Stimulated activated effector memory CD8-positive, alpha-beta T cell treated with anti-CD3 and anti-CD28 coated beads, Interleukin-12 subunit alpha, Interleukin-12 subunit beta, amount 100 ng/mL, for 72 hours (primary cell): ENCODE results near the gene KCNMA1.
A peak's percentile ranks its signal among the peaks of the same experiment; 100 is the strongest.
"Not testable (repeated sequence)": the region's sequence is repeated elsewhere in the genome, so short reads cannot be mapped to it uniquely, and the experiment has no call there.

ENCODE experiments used
- ATAC-seq: fragments of 150-1000 bp; cut with Tn5 transposase; 2 replicates; pipeline ENCODE4 v1.10.0; 2021
- DNase-seq, 2 donors: peaks; one replicate each; pipeline ENCODE4 v3.0.0; 2021 to 2022; ENCODE audit warnings: low spot score in 2 of 2
- H3K27ac Mint-ChIP-seq: one replicate; pipeline ENCODE4 v1.8.0; 2022; ENCODE audit warnings: mild to moderate bottlenecking, mixed read lengths
- H3K36me3 Mint-ChIP-seq: one replicate; pipeline ENCODE4 v1.8.0; 2022; ENCODE audit warnings: mild to moderate bottlenecking, mixed read lengths
- H3K4me1 Mint-ChIP-seq: one replicate; pipeline ENCODE4 v1.8.0; 2022; ENCODE audit warnings: mixed read lengths
- H3K4me3 Mint-ChIP-seq: one replicate; pipeline ENCODE4 v1.8.0; 2022; ENCODE audit warnings: mild to moderate bottlenecking, mixed read lengths
- H3K9me3 Mint-ChIP-seq: one replicate; pipeline ENCODE4 v1.8.0; 2022; ENCODE audit warnings: mixed read lengths

The KCNMA1 gene

GRCh38 chr10:77670817-77671443 lies 33.3 kb upstream of the KCNMA1 start:
- Mint-ChIP-seq H3K27ac (peak overlapping the region; percentile 60), H3K9me3 (no peaks in the 10 kb centered on the region), H3K4me1 (peaks cover 15% of the 10 kb centered on the region), H3K36me3 (no peaks in the 10 kb centered on the region), H3K4me3 (no peak overlapping the region)
- ATAC-seq: no peak
- no peak for DNase-seq

- Mint-ChIP-seq H3K4me1 (peaks cover 15% of the 10 kb centered on the region), H3K9me3 (no peaks in the 10 kb centered on the region), H3K4me3 (no peak overlapping the region), H3K27ac (peak overlapping the region; percentile 60), H3K36me3 (no peaks in the 10 kb centered on the region)
- ATAC-seq: no peak
- DNase-seq: no peak
Observed at GRCh38 chr10:77669892-77670291, 32.3 kb upstream of the KCNMA1 start.

DNA sequence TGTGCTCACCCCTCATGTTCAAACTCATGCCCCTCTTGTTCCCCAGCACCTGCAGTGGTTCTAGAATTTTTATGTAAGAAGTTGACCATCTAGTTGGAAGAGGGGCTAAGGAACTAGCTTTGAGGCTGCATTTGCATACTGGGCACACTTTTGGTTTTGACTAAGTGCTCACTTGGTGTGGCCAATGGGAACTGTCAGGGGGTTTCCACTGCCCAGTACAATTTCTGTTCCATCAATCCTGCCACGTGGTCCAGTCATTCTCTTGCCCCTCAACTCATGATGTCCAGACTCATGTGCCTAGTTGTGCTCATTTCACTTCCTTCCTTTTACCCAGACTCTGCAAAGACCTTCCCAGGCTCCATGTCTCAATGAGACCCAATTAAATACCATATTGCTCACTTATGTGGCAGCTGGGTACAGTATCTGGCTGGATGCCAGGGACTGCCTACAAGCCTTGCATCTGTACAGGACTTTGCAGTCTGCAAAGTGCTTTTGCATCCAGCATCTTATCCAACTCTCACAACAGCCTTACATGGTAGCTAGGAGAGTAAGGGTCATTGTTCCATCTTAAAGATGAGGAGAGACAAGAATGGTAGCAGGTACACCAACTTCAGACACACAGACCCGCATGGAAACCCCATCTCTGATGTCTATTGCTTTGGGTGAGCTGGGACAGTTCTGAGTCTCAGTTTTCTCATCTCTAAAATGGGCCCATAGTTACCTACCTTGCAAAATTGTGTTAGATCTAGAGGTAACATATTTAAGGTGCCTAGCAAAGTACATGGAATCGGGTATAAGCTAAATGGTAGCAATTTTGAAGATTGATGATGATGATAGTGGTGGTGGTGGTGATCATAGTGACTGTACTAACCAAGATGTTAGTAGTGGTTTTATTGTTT lies 30.1 kb upstream of the KCNMA1 start:
- DNase-seq: no peak

DNA sequence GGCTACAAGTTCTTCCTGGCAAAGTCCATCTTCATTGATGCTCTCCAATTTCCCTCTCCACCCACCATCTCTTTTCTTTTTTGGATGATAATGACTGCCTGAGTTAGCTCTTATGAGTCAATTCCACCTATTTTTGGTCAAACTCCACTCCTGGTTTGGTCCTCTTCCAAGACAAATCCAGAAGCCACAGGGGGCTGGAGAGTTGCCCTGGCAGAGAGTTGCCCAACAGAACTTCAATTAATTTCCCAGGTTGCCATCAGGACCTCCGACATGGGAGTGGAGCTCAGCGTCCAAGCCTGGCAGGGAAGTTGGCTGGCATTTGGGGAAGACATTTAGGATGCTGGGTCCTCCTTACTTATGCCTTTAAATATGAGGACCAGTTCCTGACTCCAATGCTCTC lies 29.2 kb upstream of the KCNMA1 start:
- DNase-seq (no peak), ATAC-seq (no peak)
- H3K9me3 Mint-ChIP-seq: no peaks in the 10 kb centered on the region
- H3K36me3 Mint-ChIP-seq: no peaks in the 10 kb centered on the region
- H3K27ac Mint-ChIP-seq: no peak overlapping the region
- no peak overlapping the region for H3K4me3 Mint-ChIP-seq
- H3K4me1 Mint-ChIP-seq: peaks cover 6% of the 10 kb centered on the region

More for the DNA sequence above, 30.1 kb upstream of the KCNMA1 start:
- H3K27ac Mint-ChIP-seq: no peak overlapping the region
- peaks cover 6% of the 10 kb centered on the region for H3K4me1 Mint-ChIP-seq
- ATAC-seq: no peak
- no peaks in the 10 kb centered on the region for H3K9me3 Mint-ChIP-seq
- no peak overlapping the region for H3K4me3 Mint-ChIP-seq
- no peaks in the 10 kb centered on the region for H3K36me3 Mint-ChIP-seq

DNA sequence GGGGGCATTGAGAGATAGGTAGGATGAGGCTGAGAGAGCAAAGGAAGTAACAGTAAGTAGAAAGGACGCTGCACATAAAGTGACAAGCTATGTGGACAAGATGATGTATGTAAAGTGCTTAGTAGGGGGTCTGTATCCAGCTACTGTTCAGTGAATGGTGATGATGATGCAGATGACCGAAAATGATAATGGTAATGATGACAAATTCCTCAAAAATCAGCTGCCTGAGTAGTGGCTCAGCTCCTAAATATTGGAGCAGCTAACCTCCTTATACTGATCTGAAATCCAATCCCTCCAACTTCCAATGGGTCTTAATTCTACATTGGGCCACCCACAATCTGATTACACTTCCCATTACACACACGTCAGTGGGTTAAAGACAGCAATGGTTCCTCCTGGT lies 27.1 kb upstream of the KCNMA1 start:
- Mint-ChIP-seq H3K4me1 (peaks cover under 1% of the 10 kb centered on the region), H3K36me3 (no peaks in the 10 kb centered on the region), H3K27ac (no peak overlapping the region), H3K9me3 (no peaks in the 10 kb centered on the region), H3K4me3 (no peak overlapping the region)
- ATAC-seq: no peak
- no peak for DNase-seq

- Mint-ChIP-seq H3K36me3 (no peaks in the 10 kb centered on the region), H3K4me1 (no peaks in the 10 kb centered on the region), H3K27ac (no peak overlapping the region), H3K9me3 (no peaks in the 10 kb centered on the region), H3K4me3 (no peak overlapping the region)
- DNase-seq: no peak
- ATAC-seq: no peak
Observed at GRCh38 chr10:77664008-77664407, 26.4 kb upstream of the KCNMA1 start.

DNA sequence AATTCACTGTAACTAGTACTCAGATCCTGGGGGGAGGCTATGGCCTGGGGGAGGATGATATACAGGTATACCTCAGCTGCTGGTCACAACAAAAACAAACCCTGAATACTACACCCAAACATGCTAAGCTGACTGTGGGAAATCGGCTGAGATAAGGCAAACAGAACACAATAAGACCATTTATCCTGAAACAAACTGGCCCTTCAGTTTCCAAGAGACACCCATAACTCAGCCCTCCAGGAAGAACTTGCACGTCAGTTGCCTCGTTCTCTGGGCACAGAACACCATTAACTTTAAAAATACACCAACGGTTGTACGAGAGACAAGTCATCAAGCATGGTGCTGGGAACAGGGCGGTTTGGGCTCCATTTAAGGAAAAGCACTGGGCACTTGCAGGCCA lies 24.1 kb upstream of the KCNMA1 start:
- no peak for ATAC-seq
- Mint-ChIP-seq H3K4me3 (no peak overlapping the region), H3K4me1 (no peaks in the 10 kb centered on the region), H3K36me3 (no peaks in the 10 kb centered on the region), H3K9me3 (no peaks in the 10 kb centered on the region), H3K27ac (no peak overlapping the region)
- no peak for DNase-seq

GRCh38 chr10:77661100-77661499 lies 23.5 kb upstream of the KCNMA1 start:
- Mint-ChIP-seq H3K27ac (no peak overlapping the region), H3K36me3 (no peaks in the 10 kb centered on the region), H3K4me3 (no peak overlapping the region), H3K9me3 (no peaks in the 10 kb centered on the region), H3K4me1 (no peaks in the 10 kb centered on the region)
- ATAC-seq (no peak), DNase-seq (no peak)

GRCh38 chr10:77659046-77659670 lies 21.6 kb upstream of the KCNMA1 start:
- H3K9me3 Mint-ChIP-seq, H3K36me3 Mint-ChIP-seq, ATAC-seq, H3K4me3 Mint-ChIP-seq, DNase-seq, H3K4me1 Mint-ChIP-seq: not testable (repeated sequence)
- peak overlapping the region; percentile 58 for H3K27ac Mint-ChIP-seq

- ATAC-seq: no peak
Observed at GRCh38 chr10:77653210-77653609, 15.6 kb upstream of the KCNMA1 start.

GRCh38 chr10:77649333-77650331 lies 12.0 kb upstream of the KCNMA1 start:
- no peaks in the 10 kb centered on the region for H3K36me3 Mint-ChIP-seq
- no peak for ATAC-seq
- no peak overlapping the region for H3K4me3 Mint-ChIP-seq
- H3K27ac Mint-ChIP-seq: peak overlapping the region; percentile 46
- DNase-seq: no peak
- no peaks in the 10 kb centered on the region for H3K4me1 Mint-ChIP-seq
- peaks cover 9% of the 10 kb centered on the region for H3K9me3 Mint-ChIP-seq

More at GRCh38 chr10:77653210-77653609, 15.6 kb upstream of the KCNMA1 start:
- Mint-ChIP-seq H3K4me1 (no peaks in the 10 kb centered on the region), H3K36me3 (no peaks in the 10 kb centered on the region), H3K27ac (no peak overlapping the region), H3K9me3 (peaks cover 9% of the 10 kb centered on the region), H3K4me3 (no peak overlapping the region)
- no peak for DNase-seq

DNA sequence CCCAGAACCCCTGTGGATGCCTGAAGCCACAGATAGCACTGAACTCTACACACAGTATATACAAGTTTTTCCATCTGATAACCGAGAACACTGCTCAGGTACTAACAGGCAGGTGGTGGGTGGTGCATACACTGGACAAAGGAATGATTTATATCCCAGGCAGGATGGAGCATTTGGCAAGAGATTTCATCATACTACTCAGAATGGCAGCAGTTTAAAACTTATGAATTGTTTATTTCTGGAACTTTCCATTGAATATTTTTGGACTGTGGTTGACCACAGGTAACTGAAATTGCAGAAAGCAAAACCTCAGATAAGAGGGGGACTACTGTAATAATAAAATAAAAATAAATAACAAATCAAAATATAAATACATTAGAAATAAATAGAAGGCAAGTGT lies 10.9 kb upstream of the KCNMA1 start:
- ATAC-seq (no peak), DNase-seq (no peak)
- Mint-ChIP-seq H3K9me3 (peaks cover 6% of the 10 kb centered on the region), H3K4me3 (no peak overlapping the region), H3K36me3 (no peaks in the 10 kb centered on the region), H3K27ac (no peak overlapping the region), H3K4me1 (no peaks in the 10 kb centered on the region)

GRCh38 chr10:77647543-77648293 lies 10.1 kb upstream of the KCNMA1 start:
- Mint-ChIP-seq H3K9me3 (no peaks in the 10 kb centered on the region), H3K36me3 (no peaks in the 10 kb centered on the region), H3K4me3 (no peak overlapping the region), H3K4me1 (no peaks in the 10 kb centered on the region), H3K27ac (no peak overlapping the region)
- DNase-seq (no peak), ATAC-seq (no peak)

GRCh38 chr10:77644557-77645243 lies 7.1 kb upstream of the KCNMA1 start:
- Mint-ChIP-seq H3K27ac (no peak overlapping the region), H3K4me1 (no peaks in the 10 kb centered on the region), H3K36me3 (no peaks in the 10 kb centered on the region), H3K4me3 (no peak overlapping the region), H3K9me3 (no peaks in the 10 kb centered on the region)
- no peak for DNase-seq
- ATAC-seq: no peak
